ENCODE results near the gene PLIN5. TPM values are rescaled to one million over a fixed set of nuclear protein-coding genes. Genes with fewer than 3 reads are reported as not detected.

PLIN5 gene
- total RNA-seq, 1 experiment from 2014 or later: 8.1 TPM

Other genes with a start within 250 kb of the PLIN5 start
- not detected for gene TMIGD2, start 232.8 kb downstream of the PLIN5 start, total RNA-seq (2021; ENCODE audit: unreplicated experiment)
- gene FSD1, start 230.6 kb downstream of the PLIN5 start, total RNA-seq (2021; ENCODE audit: unreplicated experiment): 20.1 TPM
- gene STAP2, start 196.4 kb downstream of the PLIN5 start, total RNA-seq (2021; ENCODE audit: unreplicated experiment): 2.1 TPM
- gene MPND, start 191.7 kb downstream of the PLIN5 start, total RNA-seq (2021; ENCODE audit: unreplicated experiment): 24.3 TPM
- gene SH3GL1, start 134.7 kb downstream of the PLIN5 start, total RNA-seq (2021; ENCODE audit: unreplicated experiment): 86.0 TPM
- 69.9 TPM for gene CHAF1A, start 132.6 kb downstream of the PLIN5 start, total RNA-seq (2021; ENCODE audit: unreplicated experiment)
- gene UBXN6, start 77.4 kb downstream of the PLIN5 start, total RNA-seq (2021; ENCODE audit: unreplicated experiment): 76.5 TPM
- gene HDGFL2, start 62.9 kb downstream of the PLIN5 start, total RNA-seq (2021; ENCODE audit: unreplicated experiment): 75.2 TPM
- gene PLIN4, start 16.7 kb downstream of the PLIN5 start, total RNA-seq (2021; ENCODE audit: unreplicated experiment): 2.3 TPM
- 1.3 TPM for gene LRG1, start 4.8 kb upstream of the PLIN5 start, total RNA-seq (2021; ENCODE audit: unreplicated experiment)
- 58.4 TPM for gene SEMA6B, start 24.5 kb upstream of the PLIN5 start, total RNA-seq (2021; ENCODE audit: unreplicated experiment)
- 22.2 TPM for gene TNFAIP8L1, start 104.3 kb upstream of the PLIN5 start, total RNA-seq (2021; ENCODE audit: unreplicated experiment)
- 110 TPM for gene MYDGF, start 135.1 kb upstream of the PLIN5 start, total RNA-seq (2021; ENCODE audit: unreplicated experiment)
- gene DPP9, start 188.6 kb upstream of the PLIN5 start, total RNA-seq (2021; ENCODE audit: unreplicated experiment): 67.6 TPM

All from HCT116 (cell line).